Stomach smooth muscle (tissue), 2 donors: ENCODE measurements around the gene BRD2.
"Not testable (repeated sequence)": the region's sequence is repeated elsewhere in the genome, so short reads cannot be mapped to it uniquely, and the experiment has no call there.

Experiments
- H3K27ac ChIP-seq: one replicate; pipeline ENCODE4 v1.7.0; 2013; ENCODE audit warnings: mild to moderate bottlenecking, low read length, inconsistent platforms
- H3K27me3 ChIP-seq, 2 donors: one replicate each; pipeline ENCODE4 v1.7.0; 2013; ENCODE audit warnings: low read length in 2 of 2; ENCODE audit not compliant: insufficient read depth in 2 of 2, control insufficient read depth in 1 of 2
- H3K36me3 ChIP-seq, 2 donors: one replicate each; pipeline ENCODE4 v1.7.0; 2013; ENCODE audit warnings: low read length in 2 of 2; ENCODE audit not compliant: control insufficient read depth in 2 of 2, insufficient read depth in 2 of 2
- H3K4me1 ChIP-seq: one replicate; pipeline ENCODE4 v1.7.0; 2013; ENCODE audit warnings: low read length; ENCODE audit not compliant: control insufficient read depth, insufficient read depth
- H3K4me3 ChIP-seq, 2 donors: one replicate each; pipeline ENCODE4 v1.7.0; 2013; ENCODE audit warnings: low read length in 2 of 2
- H3K9ac ChIP-seq, 2 donors: one replicate each; pipeline ENCODE4 v1.7.0; 2013; ENCODE audit warnings: low read length in 2 of 2, mild to moderate bottlenecking in 1 of 2
- H3K9me3 ChIP-seq, 2 donors: one replicate each; pipeline ENCODE4 v1.7.0; 2013; ENCODE audit warnings: low read length in 2 of 2; ENCODE audit not compliant: control insufficient read depth in 2 of 2
- donor health status: healthy.
- donor health status: Pancreatic carcinoma.

BRD2 gene

GRCh38 chr6:32940656-32941213 lies 27.7 kb upstream of the BRD2 start, which contains the start of gene HLA-DMB:
Gene HLA-DMB, minus strand, starts transcription at chr6:32941028. Its CDS starts 221 bp downstream, at chr6:32940807.
- Histone ChIP-seq H3K27me3 (peaks cover 0 to 5% of the 10 kb centered on the region in 2 donors), H3K9me3 (no peaks in the 10 kb centered on the region), H3K36me3 (peaks cover 0 to 6% of the 10 kb centered on the region in 2 donors), H3K4me1 (no peaks in the 10 kb centered on the region), H3K4me3 (peak within 1 kb of the TSS; percentile 49 to 70), H3K9ac (peak within 1 kb of the TSS; percentile 13), H3K27ac (no peak within 1 kb of the TSS)

GRCh38 chr6:32941214-32941768 lies 27.1 kb upstream of the BRD2 start:
- Histone ChIP-seq H3K27ac (no peak overlapping the region), H3K4me3 (peak overlapping the region in 1 of 2 donors; percentile 70), H3K36me3 (peaks cover 0 to 6% of the 10 kb centered on the region in 2 donors), H3K9me3 (no peaks in the 10 kb centered on the region), H3K4me1 (no peaks in the 10 kb centered on the region), H3K9ac (no peak overlapping the region), H3K27me3 (peaks cover 0 to 5% of the 10 kb centered on the region in 2 donors)

GRCh38 chr6:32942555-32943123 lies 25.8 kb upstream of the BRD2 start:
- not testable (repeated sequence) for H3K4me1 ChIP-seq, H3K4me3 ChIP-seq, H3K27ac ChIP-seq, H3K27me3 ChIP-seq, H3K9ac ChIP-seq, H3K9me3 ChIP-seq, H3K36me3 ChIP-seq

GRCh38 chr6:32943864-32944649 lies 24.3 kb upstream of the BRD2 start:
- H3K36me3 ChIP-seq: no peaks in the 10 kb centered on the region
- no peak overlapping the region for H3K9ac ChIP-seq
- H3K4me1 ChIP-seq: no peaks in the 10 kb centered on the region
- no peaks in the 10 kb centered on the region for H3K9me3 ChIP-seq
- no peak overlapping the region for H3K27ac ChIP-seq
- no peak overlapping the region for H3K4me3 ChIP-seq
- peaks cover 0 to 2% of the 10 kb centered on the region in 2 donors for H3K27me3 ChIP-seq

- no peaks in the 10 kb centered on the region for H3K4me1 ChIP-seq
- H3K9ac ChIP-seq: no peak overlapping the region
- peaks cover 0 to 2% of the 10 kb centered on the region in 2 donors for H3K27me3 ChIP-seq
- no peaks in the 10 kb centered on the region for H3K36me3 ChIP-seq
- H3K27ac ChIP-seq: no peak overlapping the region
- no peaks in the 10 kb centered on the region for H3K9me3 ChIP-seq
- no peak overlapping the region for H3K4me3 ChIP-seq
These were observed 23.2 kb upstream of the BRD2 start for GRCh38 chr6:32945108-32945760.

- Histone ChIP-seq H3K36me3 (no peaks in the 10 kb centered on the region), H3K4me1 (no peaks in the 10 kb centered on the region), H3K27me3 (no peaks in the 10 kb centered on the region), H3K27ac (no peak overlapping the region), H3K9ac (no peak overlapping the region), H3K4me3 (no peak overlapping the region), H3K9me3 (no peaks in the 10 kb centered on the region)
These were observed 22.4 kb upstream of the BRD2 start for GRCh38 chr6:32945953-32946352.

- no peaks in the 10 kb centered on the region for H3K9me3 ChIP-seq
- peaks cover under 1% of the 10 kb centered on the region for H3K4me1 ChIP-seq
- H3K27me3 ChIP-seq: no peaks in the 10 kb centered on the region
- no peak overlapping the region for H3K27ac ChIP-seq
- no peak overlapping the region for H3K4me3 ChIP-seq
- H3K36me3 ChIP-seq: no peaks in the 10 kb centered on the region
- H3K9ac ChIP-seq: no peak overlapping the region
These were observed 21.5 kb upstream of the BRD2 start for GRCh38 chr6:32946893-32947292.

GRCh38 chr6:32947552-32948465 lies 20.6 kb upstream of the BRD2 start:
- Histone ChIP-seq H3K27ac (no peak overlapping the region), H3K9ac (no peak overlapping the region), H3K36me3 (no peaks in the 10 kb centered on the region), H3K4me3 (no peak overlapping the region), H3K4me1 (peaks cover 6% of the 10 kb centered on the region), H3K27me3 (no peaks in the 10 kb centered on the region), H3K9me3 (no peaks in the 10 kb centered on the region)

- Histone ChIP-seq H3K4me1 (peaks cover 10% of the 10 kb centered on the region), H3K4me3 (no peak overlapping the region), H3K9me3 (no peaks in the 10 kb centered on the region), H3K9ac (no peak overlapping the region), H3K27ac (no peak overlapping the region), H3K36me3 (no peaks in the 10 kb centered on the region), H3K27me3 (no peaks in the 10 kb centered on the region)
These were observed 19.3 kb upstream of the BRD2 start for GRCh38 chr6:32949113-32949512.

GRCh38 chr6:32950010-32950409 lies 18.4 kb upstream of the BRD2 start:
- Histone ChIP-seq H3K4me1 (peaks cover 14% of the 10 kb centered on the region), H3K9ac (no peak overlapping the region), H3K9me3 (no peaks in the 10 kb centered on the region), H3K27ac (no peak overlapping the region), H3K27me3 (no peaks in the 10 kb centered on the region), H3K4me3 (no peak overlapping the region), H3K36me3 (no peaks in the 10 kb centered on the region)
